22Rv1 (cell line): ENCODE measurements around the gene MX2.

Experiments
- ZFX ChIP-seq: fragments of 450-650 bp; IDR thresholded peaks from 2 replicates; pipeline ENCODE4 v1.6.1; 2017; ENCODE audit warnings: antibody characterized with exemption, borderline replicate concordance
- TF ChIP-seq, protein P1 (sequence below): fragments of 450-650 bp; IDR thresholded peaks from 2 replicates; pipeline ENCODE4 v1.5.1; 2017; ENCODE audit warnings: mild to moderate bottlenecking

DNA sequence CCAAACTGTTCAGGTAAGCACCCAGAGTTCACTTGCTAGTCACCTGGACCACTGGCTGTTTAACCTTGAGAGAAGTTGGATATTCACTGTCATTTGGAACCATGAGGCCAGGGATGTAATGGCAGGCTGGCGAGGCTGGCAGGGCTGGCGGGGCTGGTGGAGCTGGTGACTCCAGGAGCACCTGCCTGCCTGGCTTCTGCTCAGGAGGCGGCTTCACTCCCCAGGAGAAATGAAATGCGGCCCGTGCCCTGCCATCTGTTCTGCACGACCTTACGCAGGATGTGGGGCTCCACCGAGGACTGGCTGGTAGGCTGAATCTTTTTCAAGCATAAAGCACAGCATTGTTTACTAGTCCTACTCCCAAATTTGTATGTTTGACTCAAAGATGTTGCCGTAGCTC lies 41.5 kb downstream of the MX2 start:
- TF ChIP-seq, protein P1, sequence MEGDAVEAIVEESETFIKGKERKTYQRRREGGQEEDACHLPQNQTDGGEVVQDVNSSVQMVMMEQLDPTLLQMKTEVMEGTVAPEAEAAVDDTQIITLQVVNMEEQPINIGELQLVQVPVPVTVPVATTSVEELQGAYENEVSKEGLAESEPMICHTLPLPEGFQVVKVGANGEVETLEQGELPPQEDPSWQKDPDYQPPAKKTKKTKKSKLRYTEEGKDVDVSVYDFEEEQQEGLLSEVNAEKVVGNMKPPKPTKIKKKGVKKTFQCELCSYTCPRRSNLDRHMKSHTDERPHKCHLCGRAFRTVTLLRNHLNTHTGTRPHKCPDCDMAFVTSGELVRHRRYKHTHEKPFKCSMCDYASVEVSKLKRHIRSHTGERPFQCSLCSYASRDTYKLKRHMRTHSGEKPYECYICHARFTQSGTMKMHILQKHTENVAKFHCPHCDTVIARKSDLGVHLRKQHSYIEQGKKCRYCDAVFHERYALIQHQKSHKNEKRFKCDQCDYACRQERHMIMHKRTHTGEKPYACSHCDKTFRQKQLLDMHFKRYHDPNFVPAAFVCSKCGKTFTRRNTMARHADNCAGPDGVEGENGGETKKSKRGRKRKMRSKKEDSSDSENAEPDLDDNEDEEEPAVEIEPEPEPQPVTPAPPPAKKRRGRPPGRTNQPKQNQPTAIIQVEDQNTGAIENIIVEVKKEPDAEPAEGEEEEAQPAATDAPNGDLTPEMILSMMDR, result no peak
- TF ChIP-seq ZFX, result no peak
